ENCODE results near the gene TANC1. TPM values are rescaled to one million over a fixed set of nuclear protein-coding genes. Genes with fewer than 3 reads are reported as not detected.

Gene TANC1
- total RNA-seq, 1 donor from 2014 or later = 84.1 TPM

DNA sequence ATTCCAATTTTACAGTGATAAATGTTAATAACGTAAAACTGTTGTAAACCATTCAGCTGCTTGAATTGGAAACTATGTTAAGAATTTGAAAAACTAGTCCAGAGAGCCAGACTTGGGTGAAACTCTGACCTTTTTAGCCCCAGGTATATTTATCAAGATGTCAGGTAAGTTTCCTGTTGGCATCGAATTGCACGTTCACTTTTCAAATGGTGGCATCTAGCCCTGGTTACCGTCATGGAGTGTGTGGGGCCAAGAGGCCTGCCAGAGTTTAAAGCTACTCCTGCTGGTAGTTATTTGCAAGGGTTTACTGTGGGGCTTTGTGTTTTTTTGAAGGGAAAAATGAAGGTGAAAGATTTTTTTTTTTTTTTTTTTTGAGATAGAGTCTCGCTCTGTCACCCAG, 208.1 kb downstream of the TANC1 start:
- TF ChIP-seq CTCF (IDR thresholded peaks at IDR 0.05; ENCODE audit: unreplicated experiment) = no peak
- no peak for DNase-seq (ENCODE audit: low spot score)
- Mint-ChIP-seq H3K36me3 (ENCODE audit: low read depth, unreplicated experiment) (peaks cover 76% of the 10 kb centered on the region), H3K4me3 (ENCODE audit: unreplicated experiment) (no peak overlapping the region), H3K4me1 (ENCODE audit: unreplicated experiment) (peaks cover 13% of the 10 kb centered on the region), H3K27ac (ENCODE audit: unreplicated experiment) (no peak overlapping the region), H3K27me3 (ENCODE audit: unreplicated experiment) (peaks cover 18% of the 10 kb centered on the region), H3K9me3 (ENCODE audit: unreplicated experiment) (no peaks in the 10 kb centered on the region)

DNA sequence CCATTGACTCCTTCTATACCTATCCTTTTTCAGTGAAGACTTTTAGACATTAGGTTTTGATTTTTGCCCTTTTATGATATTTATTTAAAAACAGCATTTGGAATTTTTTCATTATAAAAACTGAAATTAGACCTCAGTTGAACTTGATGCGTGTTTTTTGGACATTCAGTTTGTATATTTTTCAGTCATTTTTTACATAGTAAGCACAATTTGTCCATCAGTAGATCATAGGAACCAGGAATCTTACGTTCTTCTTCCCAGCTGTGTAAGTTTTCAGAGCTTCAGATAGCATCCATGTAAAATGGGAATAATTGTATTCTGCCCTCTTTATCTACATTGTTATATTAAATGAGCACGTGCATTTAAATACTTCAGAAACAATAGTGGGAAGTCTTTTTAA, 208.9 kb downstream of the TANC1 start:
- no peak for DNase-seq (ENCODE audit: low spot score)
- peaks cover 15% of the 10 kb centered on the region for H3K27me3 Mint-ChIP-seq (ENCODE audit: unreplicated experiment)
- H3K36me3 Mint-ChIP-seq (ENCODE audit: low read depth, unreplicated experiment) = peaks cover 73% of the 10 kb centered on the region
- TF ChIP-seq CTCF (IDR thresholded peaks at IDR 0.05; ENCODE audit: unreplicated experiment) = no peak
- peak overlapping the region; percentile 10 for H3K4me3 Mint-ChIP-seq (ENCODE audit: unreplicated experiment)
- no peaks in the 10 kb centered on the region for H3K9me3 Mint-ChIP-seq (ENCODE audit: unreplicated experiment)
- H3K4me1 Mint-ChIP-seq (ENCODE audit: unreplicated experiment) = peaks cover 6% of the 10 kb centered on the region
- H3K27ac Mint-ChIP-seq (ENCODE audit: unreplicated experiment) = no peak overlapping the region

GRCh38 chr2:159177957-159178356, 209.5 kb downstream of the TANC1 start:
- Mint-ChIP-seq H3K36me3 (ENCODE audit: low read depth, unreplicated experiment) (peaks cover 74% of the 10 kb centered on the region), H3K27me3 (ENCODE audit: unreplicated experiment) (peaks cover 16% of the 10 kb centered on the region), H3K9me3 (ENCODE audit: unreplicated experiment) (no peaks in the 10 kb centered on the region), H3K4me3 (ENCODE audit: unreplicated experiment) (no peak overlapping the region), H3K4me1 (ENCODE audit: unreplicated experiment) (peaks cover 6% of the 10 kb centered on the region), H3K27ac (ENCODE audit: unreplicated experiment) (peak overlapping the region; percentile 22)
- no peak for TF ChIP-seq CTCF (IDR thresholded peaks at IDR 0.05; ENCODE audit: unreplicated experiment)
- DNase-seq (ENCODE audit: low spot score) = no peak

- peaks cover 18% of the 10 kb centered on the region for H3K27me3 Mint-ChIP-seq (ENCODE audit: unreplicated experiment)
- H3K4me1 Mint-ChIP-seq (ENCODE audit: unreplicated experiment) = peaks cover 18% of the 10 kb centered on the region
- no peak for DNase-seq (ENCODE audit: low spot score)
- H3K36me3 Mint-ChIP-seq (ENCODE audit: low read depth, unreplicated experiment) = peaks cover 78% of the 10 kb centered on the region
- no peak for TF ChIP-seq CTCF (IDR thresholded peaks at IDR 0.05; ENCODE audit: unreplicated experiment)
- H3K27ac Mint-ChIP-seq (ENCODE audit: unreplicated experiment) = no peak overlapping the region
- H3K4me3 Mint-ChIP-seq (ENCODE audit: unreplicated experiment) = peak overlapping the region; percentile 66
- H3K9me3 Mint-ChIP-seq (ENCODE audit: unreplicated experiment) = no peaks in the 10 kb centered on the region
Measured at GRCh38 chr2:159179096-159179495, 210.7 kb downstream of the TANC1 start.

DNA sequence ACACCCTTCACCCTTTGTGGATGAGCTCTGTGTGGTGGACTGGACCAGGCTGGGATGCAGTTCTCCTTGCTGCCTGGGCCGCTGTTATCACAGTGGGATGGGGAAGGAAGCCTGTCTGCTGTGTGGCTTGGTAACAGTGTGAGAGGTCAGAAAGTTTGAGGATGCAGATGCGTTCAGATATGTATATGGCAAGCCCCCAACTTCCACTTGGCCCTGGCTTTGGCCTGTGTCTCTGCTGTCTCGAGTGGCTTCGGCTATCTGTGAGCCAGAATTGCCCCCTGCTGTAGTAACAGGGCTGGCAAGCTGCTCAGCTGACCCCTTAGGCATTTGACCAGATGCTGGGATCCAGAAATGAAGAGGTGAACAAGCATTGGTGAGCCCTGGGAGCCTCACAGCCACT, 211.3 kb downstream of the TANC1 start:
- no peak for DNase-seq (ENCODE audit: low spot score)
- no peak overlapping the region for H3K4me3 Mint-ChIP-seq (ENCODE audit: unreplicated experiment)
- no peaks in the 10 kb centered on the region for H3K9me3 Mint-ChIP-seq (ENCODE audit: unreplicated experiment)
- peaks cover 24% of the 10 kb centered on the region for H3K4me1 Mint-ChIP-seq (ENCODE audit: unreplicated experiment)
- no peak for TF ChIP-seq CTCF (IDR thresholded peaks at IDR 0.05; ENCODE audit: unreplicated experiment)
- no peak overlapping the region for H3K27ac Mint-ChIP-seq (ENCODE audit: unreplicated experiment)
- H3K27me3 Mint-ChIP-seq (ENCODE audit: unreplicated experiment) = peaks cover 18% of the 10 kb centered on the region
- peaks cover 75% of the 10 kb centered on the region for H3K36me3 Mint-ChIP-seq (ENCODE audit: low read depth, unreplicated experiment)
